HCT116 (cell line): ENCODE data around the gene NPW. TPM values are rescaled to one million over a fixed set of nuclear protein-coding genes. Genes with fewer than 3 reads are reported as not detected.

Experiments used
- ATAC-seq: fragments of 200-7000 bp; cut with Tn5 transposase; 2 replicates; pipeline ENCODE4 v1.9.1; 2020; ENCODE audit warnings: mild to moderate bottlenecking, moderate library complexity
- BruUV-seq: library from RNA; stranded (reverse); fragments of 400-500 nt; replicated peaks from 2 replicates; lab custom pipeline; 2021; lab: Mats Ljungman, UMichigan
- CTCF ChIA-PET: fragments of 300-600 bp; sonication (Branson Sonifier 250); formaldehyde crosslinking; loops from one replicate; lab custom pipeline; 2021; ENCODE audit warnings: antibody characterized with exemption; lab: Charles Lee
- POLR2A ChIA-PET: fragments of 300-600, 350-600 bp; sonication (Branson Sonifier 250); formaldehyde crosslinking; loops from one replicate; lab custom pipeline; 2021; ENCODE audit warnings: antibody characterized with exemption; lab: Charles Lee
- RAD21 ChIA-PET, 2 experiments: fragments of 300-600 bp; sonication (Branson Sonifier 250); formaldehyde crosslinking; loops; one replicate each; lab custom pipeline; 2023; ENCODE audit warnings: low total read pairs in 2 of 2; ENCODE audit not compliant: uncharacterized antibody in 2 of 2, unreplicated experiment in 2 of 2, low non-redundant PET in 1 of 2; lab: Charles Lee
- DNase-seq: peaks from one replicate; pipeline ENCODE4 v3.0.0-alpha.2; 2010; ENCODE audit warnings: low read depth, low spot score
- H2AFZ ChIP-seq: fragments of 200-600 bp; shearing (Covaris generic), sonication (generic); 2 replicates; pipeline ENCODE4 v1.6.1; 2017; ENCODE audit warnings: low read depth, mixed run types, mixed read lengths, antibody characterized with exemption, low read length; ENCODE audit not compliant: poor library complexity, severe bottlenecking
- H3K27ac ChIP-seq: 2 replicates; pipeline ENCODE4 v1.5.1; 2012; ENCODE audit warnings: low read depth, low read length
- H3K27me3 ChIP-seq: fragments of 200-600 bp; sonication (generic); 2 replicates; pipeline ENCODE4 v1.6.1; 2016; ENCODE audit warnings: mixed run types, low read length, mixed read lengths; ENCODE audit not compliant: insufficient read depth
- H3K36me3 ChIP-seq, 2 experiments: fragments of 200-500 bp in 1 of 2; fragments of 200-600 bp in 1 of 2; sonication (Bioruptor generic) in 1 of 2; sonication (generic) in 1 of 2; 2 replicates each; pipeline versions ENCODE4 v1.5.1 to v1.6.1; 2014 to 2016; ENCODE audit warnings: low read length in 2 of 2, inconsistent platforms in 1 of 2, mixed read lengths in 1 of 2, mixed run types in 1 of 2; ENCODE audit not compliant: insufficient read depth in 2 of 2, control insufficient read depth in 1 of 2
- H3K4me1 ChIP-seq, 2 experiments: fragments of 200-600 bp in 1 of 2; sonication (generic) in 1 of 2; 2 replicates each; pipeline versions ENCODE4 v1.5.1 to v1.6.1; 2012 to 2017; ENCODE audit warnings: low read length in 2 of 2, inconsistent platforms in 1 of 2, mild to moderate bottlenecking in 1 of 2, mixed read lengths in 1 of 2, mixed run types in 1 of 2, moderate library complexity in 1 of 2; ENCODE audit not compliant: insufficient read depth in 2 of 2, control insufficient read depth in 1 of 2
- H3K4me2 ChIP-seq: fragments of 200-600 bp; sonication (generic); 2 replicates; pipeline ENCODE4 v1.6.1; 2017; ENCODE audit warnings: mixed run types, low read length, mixed read lengths
- H3K4me3 ChIP-seq, 2 experiments: fragments of 200-600 bp in 1 of 2; sonication (generic) in 1 of 2; replicated peaks in 1 of 2; 2 replicates each; pipeline ENCODE4 v1.5.1; 2011 to 2016; ENCODE audit warnings: low read length in 2 of 2, control low read depth in 1 of 2, low read depth in 1 of 2, mild to moderate bottlenecking in 1 of 2, mixed read lengths in 1 of 2, mixed run types in 1 of 2
- H3K79me2 ChIP-seq: fragments of 200-600 bp; sonication (generic); 2 replicates; pipeline ENCODE4 v1.6.1; 2017; ENCODE audit warnings: mild to moderate bottlenecking, mixed run types, low read length, moderate library complexity, mixed read lengths; ENCODE audit not compliant: insufficient read depth
- H3K9ac ChIP-seq: fragments of 200-600 bp; sonication (generic); 2 replicates; pipeline ENCODE4 v1.6.1; 2016; ENCODE audit warnings: low read length, mixed read lengths
- H3K9me2 ChIP-seq: fragments of 200-600 bp; sonication (generic), shearing (Covaris generic); 2 replicates; pipeline ENCODE4 v1.6.1; 2017; ENCODE audit warnings: mixed run types, mild to moderate bottlenecking, moderate library complexity; ENCODE audit not compliant: insufficient read depth
- H3K9me3 ChIP-seq, 2 experiments: fragments of 200-500 bp in 1 of 2; fragments of 200-600 bp in 1 of 2; sonication (Bioruptor generic) in 1 of 2; sonication (generic) in 1 of 2; 2 replicates each; pipeline ENCODE4 v1.6.1; 2014 to 2017; ENCODE audit warnings: low read length in 2 of 2, mixed read lengths in 2 of 2, inconsistent platforms in 1 of 2, low read depth in 1 of 2, mild to moderate bottlenecking in 1 of 2, mixed run types in 1 of 2, moderate library complexity in 1 of 2; ENCODE audit not compliant: control insufficient read depth in 1 of 2, insufficient read depth in 1 of 2
- H4K20me1 ChIP-seq: fragments of 200-600 bp; sonication (generic), shearing (Covaris generic); 2 replicates; pipeline ENCODE4 v1.6.1; 2017; ENCODE audit warnings: mixed run types, mild to moderate bottlenecking, moderate library complexity; ENCODE audit not compliant: insufficient read depth
- CBX3 ChIP-seq: IDR thresholded peaks from 2 replicates; pipeline ENCODE4 v1.6.1; 2012; ENCODE audit warnings: low read depth
- EGR1 ChIP-seq: IDR thresholded peaks from 2 replicates; pipeline ENCODE4 v1.6.1; 2012; ENCODE audit warnings: low read depth
- ELF1 ChIP-seq: IDR thresholded peaks from 2 replicates; pipeline ENCODE4 v1.6.1; 2012; ENCODE audit warnings: low read depth, borderline replicate concordance
- EZH2phosphoT487 ChIP-seq: fragments of 200-600 bp; IDR thresholded peaks from 2 replicates; pipeline ENCODE4 v1.6.1; 2018; ENCODE audit warnings: antibody characterized with exemption, borderline replicate concordance
- MAX ChIP-seq: IDR thresholded peaks from 2 replicates; pipeline ENCODE4 v1.6.1; 2012
- POLR2AphosphoS5 ChIP-seq: IDR thresholded peaks from 2 replicates; pipeline ENCODE4 v1.6.1; 2011; ENCODE audit warnings: mild to moderate bottlenecking, low read depth, low read length, moderate library complexity
- SIN3A ChIP-seq: IDR thresholded peaks from 2 replicates; pipeline ENCODE4 v1.6.1; 2012; ENCODE audit warnings: low read depth
- SP1 ChIP-seq: IDR thresholded peaks from 2 replicates; pipeline ENCODE4 v1.6.1; 2012; ENCODE audit warnings: low read depth
- TCF7L2 ChIP-seq: IDR thresholded peaks from 2 replicates; pipeline ENCODE4 v1.7.0; 2011; ENCODE audit warnings: borderline replicate concordance, inconsistent platforms; ENCODE audit not compliant: insufficient read depth, insufficient read length; ENCODE audit errors: extremely low read depth
- YY1 ChIP-seq: IDR thresholded peaks from 2 replicates; pipeline ENCODE4 v1.6.1; 2011; ENCODE audit warnings: low read length, low read depth, moderate library complexity, mild to moderate bottlenecking; ENCODE audit not compliant: insufficient replicate concordance; ENCODE audit errors: extremely low read depth
- ZBTB33 ChIP-seq: IDR thresholded peaks from 2 replicates; pipeline ENCODE4 v1.6.1; 2011; ENCODE audit warnings: mild to moderate bottlenecking, low read length, moderate library complexity; ENCODE audit not compliant: insufficient replicate concordance; ENCODE audit errors: extremely low read depth
- intact Hi-C: fragments of 100-400 bp; cut with micrococcal nuclease; formaldehyde crosslinking; loops from 2 replicates; pipeline ENCODE4 v1.10.0; 2022
- total RNA-seq: library from RNA; stranded (reverse); gene quantifications from one replicate; pipeline ENCODE4 v1.2.1, GENCODE V29; 2021; ENCODE audit not compliant: unreplicated experiment
- TF ChIP-seq, protein P1 (sequence below): IDR thresholded peaks from 2 replicates; pipeline ENCODE4 v1.6.1; 2012
- TF ChIP-seq, protein P2 (sequence below), 3 experiments: fragments of 200-600 bp in 1 of 3; sonication (generic) in 1 of 3; IDR thresholded peaks in 2 of 3; conservative IDR thresholded peaks in 1 of 3; 2 replicates each; pipeline ENCODE4 v1.5.1; 2012 to 2017; ENCODE audit warnings: low read depth in 2 of 3, low read length in 2 of 3, antibody characterized with exemption in 1 of 3, borderline replicate concordance in 1 of 3, control low read depth in 1 of 3, mild to moderate bottlenecking in 1 of 3, mixed read lengths in 1 of 3, mixed run types in 1 of 3, moderate library complexity in 1 of 3; ENCODE audit not compliant: insufficient read depth in 1 of 3

Gene NPW
- total RNA-seq, 1 experiment from 2014 or later: 226 TPM

DNA sequence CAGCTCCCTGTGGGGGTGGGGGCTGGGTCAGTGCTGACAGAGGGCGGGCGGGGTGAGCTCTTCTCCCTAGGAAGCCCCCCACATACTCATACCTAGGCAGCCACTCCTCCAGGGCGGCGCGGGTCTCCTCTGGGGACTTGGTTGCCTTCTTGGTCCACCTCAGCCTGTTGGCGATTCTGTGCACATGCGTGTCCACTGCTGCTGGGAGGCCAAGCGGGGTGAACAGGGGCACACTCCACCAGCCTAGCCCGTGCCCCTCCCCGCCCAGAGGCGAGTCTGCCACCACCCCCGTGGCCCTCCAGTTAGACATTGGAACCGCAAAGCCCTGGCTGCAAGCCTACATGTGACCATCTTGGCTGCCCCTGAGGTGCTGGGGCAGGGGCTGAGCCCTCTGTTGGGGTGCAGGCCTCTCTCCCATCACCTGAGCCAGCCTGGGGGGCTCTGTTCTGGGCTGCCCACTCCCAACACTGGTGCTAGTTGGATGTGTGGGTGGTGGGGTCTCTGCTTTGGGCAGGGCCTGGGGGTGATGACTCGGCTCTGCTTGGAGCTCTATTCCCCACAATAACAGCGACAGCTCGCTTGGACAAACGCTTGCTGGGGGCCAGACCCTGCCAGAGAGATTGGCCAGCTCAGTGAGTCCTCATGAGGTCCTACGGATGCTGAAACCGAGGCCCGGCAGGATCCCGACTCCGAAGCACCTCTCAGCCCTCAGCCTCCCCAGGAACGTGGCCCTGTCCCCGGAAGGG lies 20.6 kb downstream of the NPW start:
- CTCF ChIA-PET: no interaction called here
- no peak overlapping the region for H3K9ac ChIP-seq
- RAD21 ChIA-PET: no interaction called here
- intact Hi-C loops: no loop called here
- peaks cover 5 to 41% of the 10 kb centered on the region in 2 experiments; a peak in 2 of 4 replicates for H3K4me1 ChIP-seq
- H3K4me2 ChIP-seq: no peak overlapping the region
- POLR2A ChIA-PET: no interaction called here
- H3K9me3 ChIP-seq: no peaks in the 10 kb centered on the region
- no TSS peak for BruUV-seq
- no peak for TF ChIP-seq TCF7L2
- no peaks in the 10 kb centered on the region for H3K36me3 ChIP-seq
- no peak overlapping the region for H3K27ac ChIP-seq
- no peaks in the 10 kb centered on the region for H3K79me2 ChIP-seq
- no peak overlapping the region for H2AFZ ChIP-seq
- H4K20me1 ChIP-seq: no peaks in the 10 kb centered on the region
- H3K4me3 ChIP-seq: no peak overlapping the region
- DNase-seq (no peak), ATAC-seq (no peak)
- no peaks in the 10 kb centered on the region for H3K9me2 ChIP-seq
- H3K27me3 ChIP-seq: no peaks in the 10 kb centered on the region

DNA sequence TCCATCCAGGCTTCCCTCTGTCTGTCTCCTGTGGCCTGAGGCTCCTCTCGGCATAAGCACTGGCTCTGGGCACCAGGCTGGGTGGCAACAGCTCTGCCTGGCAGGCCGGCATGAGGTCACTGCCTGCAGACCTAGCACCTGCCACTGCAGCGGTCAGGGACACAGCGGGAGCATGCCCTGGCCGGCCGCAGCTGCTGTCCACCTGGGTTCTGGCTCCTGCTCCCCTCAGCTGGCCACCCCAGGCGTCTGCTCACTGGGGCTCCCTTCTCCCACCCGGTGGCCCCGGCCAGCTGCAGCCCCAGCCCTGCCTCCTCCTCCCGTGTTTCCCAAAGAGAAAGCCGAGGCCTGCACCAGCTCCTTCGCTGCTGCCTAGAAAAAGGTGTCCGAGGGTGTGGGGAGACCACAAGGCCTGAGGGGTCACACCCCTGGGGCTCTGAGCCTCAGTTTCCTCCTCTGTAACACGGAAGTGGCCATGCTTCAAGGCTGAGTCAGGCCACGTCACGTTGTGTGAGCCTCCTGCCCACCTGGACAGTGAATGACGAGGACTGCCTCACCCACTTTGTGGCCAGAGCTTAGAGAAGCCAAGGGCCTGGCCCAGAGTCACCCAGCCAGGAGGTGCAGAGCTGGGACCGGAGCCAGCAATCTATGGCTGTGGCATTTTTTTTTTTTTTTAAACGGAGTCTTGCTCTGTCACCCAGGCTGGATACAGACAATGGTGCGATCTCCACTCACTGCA lies 21.4 kb downstream of the NPW start:
- Histone ChIP-seq H3K4me1 (peaks cover 5 to 42% of the 10 kb centered on the region in 2 experiments; a peak in 3 of 4 replicates), H3K4me3 (no peak overlapping the region), H3K9me2 (no peaks in the 10 kb centered on the region), H3K27me3 (no peaks in the 10 kb centered on the region), H3K79me2 (no peaks in the 10 kb centered on the region), H3K36me3 (no peaks in the 10 kb centered on the region), H2AFZ (no peak overlapping the region), H4K20me1 (no peaks in the 10 kb centered on the region), H3K9me3 (no peaks in the 10 kb centered on the region), H3K9ac (no peak overlapping the region), H3K27ac (peak overlapping the region; percentile 45; the same call in 1 of the 2 replicates), H3K4me2 (peak overlapping the region; percentile 17; the same call in 1 of the 2 replicates)
- DNase-seq (no peak), ATAC-seq (peak; percentile 48)
- RAD21 ChIA-PET: no interaction called here
- intact Hi-C loops: no loop called here
- POLR2A ChIA-PET: no interaction called here
- CTCF ChIA-PET: no interaction called here
- BruUV-seq: no TSS peak
- no peak for TF ChIP-seq EGR1
- TF ChIP-seq, protein P1, sequence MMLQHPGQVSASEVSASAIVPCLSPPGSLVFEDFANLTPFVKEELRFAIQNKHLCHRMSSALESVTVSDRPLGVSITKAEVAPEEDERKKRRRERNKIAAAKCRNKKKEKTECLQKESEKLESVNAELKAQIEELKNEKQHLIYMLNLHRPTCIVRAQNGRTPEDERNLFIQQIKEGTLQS: no peak
- no peak for TF ChIP-seq TCF7L2
- no peak for TF ChIP-seq YY1
- TF ChIP-seq EZH2phosphoT487: no peak
- no peak for TF ChIP-seq SP1
- TF ChIP-seq POLR2AphosphoS5: no peak
- no peak for TF ChIP-seq ELF1
- TF ChIP-seq, protein P2, sequence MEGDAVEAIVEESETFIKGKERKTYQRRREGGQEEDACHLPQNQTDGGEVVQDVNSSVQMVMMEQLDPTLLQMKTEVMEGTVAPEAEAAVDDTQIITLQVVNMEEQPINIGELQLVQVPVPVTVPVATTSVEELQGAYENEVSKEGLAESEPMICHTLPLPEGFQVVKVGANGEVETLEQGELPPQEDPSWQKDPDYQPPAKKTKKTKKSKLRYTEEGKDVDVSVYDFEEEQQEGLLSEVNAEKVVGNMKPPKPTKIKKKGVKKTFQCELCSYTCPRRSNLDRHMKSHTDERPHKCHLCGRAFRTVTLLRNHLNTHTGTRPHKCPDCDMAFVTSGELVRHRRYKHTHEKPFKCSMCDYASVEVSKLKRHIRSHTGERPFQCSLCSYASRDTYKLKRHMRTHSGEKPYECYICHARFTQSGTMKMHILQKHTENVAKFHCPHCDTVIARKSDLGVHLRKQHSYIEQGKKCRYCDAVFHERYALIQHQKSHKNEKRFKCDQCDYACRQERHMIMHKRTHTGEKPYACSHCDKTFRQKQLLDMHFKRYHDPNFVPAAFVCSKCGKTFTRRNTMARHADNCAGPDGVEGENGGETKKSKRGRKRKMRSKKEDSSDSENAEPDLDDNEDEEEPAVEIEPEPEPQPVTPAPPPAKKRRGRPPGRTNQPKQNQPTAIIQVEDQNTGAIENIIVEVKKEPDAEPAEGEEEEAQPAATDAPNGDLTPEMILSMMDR (IDR thresholded peaks at IDR 0.05 in 2 of 3, conservative IDR thresholded peaks at IDR 0.05 in 1 of 3; ENCODE audit: borderline replicate concordance in 1 of 3, insufficient read depth in 1 of 3, low read depth in 2 of 3, low read length in 2 of 3): no peak
- no peak for TF ChIP-seq SIN3A
- no peak for TF ChIP-seq CBX3
- no peak for TF ChIP-seq MAX
- no peak for TF ChIP-seq ZBTB33
